Measurements from ENCODE around the gene KLHL2.

DNA sequence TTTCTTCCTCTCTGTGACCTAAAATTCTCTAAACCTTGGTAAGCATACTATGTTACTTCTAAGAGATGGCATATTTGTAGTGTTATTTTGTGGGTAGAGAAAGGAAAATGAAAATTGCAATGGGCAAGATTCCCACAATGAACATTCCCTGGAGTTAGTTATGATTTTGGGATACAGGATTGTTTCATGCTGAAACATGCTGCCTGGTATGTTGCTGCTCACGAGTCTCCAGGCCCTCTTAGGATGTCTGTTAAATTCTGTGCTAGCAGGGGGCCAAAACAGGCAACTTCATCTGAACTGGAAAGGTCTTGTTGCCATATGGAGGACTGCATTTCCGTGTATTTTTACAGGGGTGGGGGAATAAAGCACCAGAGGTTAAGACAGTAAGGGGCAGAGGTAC lies 101.2 kb downstream of the KLHL2 start:
- TF ChIP-seq CTCF (IDR thresholded peaks at IDR 0.05) (no peak), POLR2A (IDR thresholded peaks at IDR 0.05) (no peak), POLR2AphosphoS5 (IDR thresholded peaks at IDR 0.05) (no peak)
